Measurements from ENCODE around the gene PZP.

- TF ChIP-seq BRCA1 (IDR thresholded peaks at IDR 0.05; ENCODE audit: low read depth, low read length) (no peak), USF2 (IDR thresholded peaks at IDR 0.05; ENCODE audit: borderline replicate concordance, low read depth, low read length) (no peak), SRF (IDR thresholded peaks at IDR 0.05; ENCODE audit: low read depth in 2 of 2, low read length in 2 of 2) (no peak), NFYB (IDR thresholded peaks at IDR 0.05; ENCODE audit: insufficient read depth, low read depth, low read length) (no peak), POLR2AphosphoS5 (IDR thresholded peaks at IDR 0.05; ENCODE audit: low read length) (no peak), EZH2 (IDR thresholded peaks at IDR 0.05; ENCODE audit: borderline replicate concordance, control insufficient read depth, low read depth, low read length) (no peak), RELA (IDR thresholded peaks at IDR 0.05; ENCODE audit: borderline replicate concordance, partially characterized antibody) (no peak), CHD2 (IDR thresholded peaks at IDR 0.05; ENCODE audit: borderline replicate concordance, low read depth, low read length) (no peak), BCLAF1 (IDR thresholded peaks at IDR 0.05) (no peak), CTCF (IDR thresholded peaks at IDR 0.05 in 2 of 3, conservative IDR thresholded peaks at IDR 0.05 in 1 of 3; ENCODE audit: control insufficient read depth in 2 of 3, extremely low read depth in 1 of 3, insufficient read depth in 1 of 3, low read depth in 3 of 3, low read length in 3 of 3) (no peak)
Measured at GRCh38 chr12:9198012-9198411, 10.2 kb downstream of the PZP start.
